Right kidney (tissue), 1 donor: ENCODE measurements around the gene SCAMP4.

Experiments
- DNase-seq: peaks from one replicate; pipeline ENCODE4 v3.0.0-alpha.2; 2016

Gene SCAMP4

DNA sequence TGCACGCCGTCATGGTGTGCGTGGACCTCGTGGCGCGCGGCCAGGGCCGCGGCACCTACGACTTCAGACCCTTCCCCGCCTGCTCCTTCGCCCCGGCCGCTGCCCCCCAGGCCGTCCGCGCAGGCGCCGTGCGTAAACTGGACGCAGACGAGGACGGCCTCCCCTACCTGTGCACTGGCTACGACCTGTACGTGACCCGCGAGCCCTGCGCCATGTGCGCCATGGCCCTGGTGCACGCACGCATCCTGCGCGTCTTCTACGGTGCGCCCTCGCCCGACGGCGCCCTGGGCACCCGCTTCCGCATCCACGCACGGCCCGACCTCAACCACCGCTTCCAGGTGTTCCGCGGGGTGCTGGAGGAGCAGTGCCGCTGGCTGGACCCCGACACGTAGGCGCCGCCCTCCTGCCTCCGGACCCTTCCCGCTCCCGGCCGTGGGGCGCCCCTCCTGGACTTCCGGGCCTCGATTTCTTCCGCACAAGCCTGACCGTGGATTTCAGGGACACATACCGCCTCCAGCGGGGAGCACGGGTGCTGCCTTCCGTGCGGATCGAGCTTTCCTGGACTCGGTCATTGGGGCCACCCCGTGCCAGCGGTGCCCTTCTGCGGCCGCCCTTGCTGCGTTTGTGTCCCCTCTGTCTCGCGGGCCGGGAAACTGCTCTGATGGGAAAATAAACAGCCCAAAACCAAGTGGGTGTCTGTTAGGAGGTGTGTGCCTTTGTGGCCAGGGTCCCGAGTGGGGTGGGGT, 7.7 kb downstream of the SCAMP4 start:
- DNase-seq = no peak

DNA sequence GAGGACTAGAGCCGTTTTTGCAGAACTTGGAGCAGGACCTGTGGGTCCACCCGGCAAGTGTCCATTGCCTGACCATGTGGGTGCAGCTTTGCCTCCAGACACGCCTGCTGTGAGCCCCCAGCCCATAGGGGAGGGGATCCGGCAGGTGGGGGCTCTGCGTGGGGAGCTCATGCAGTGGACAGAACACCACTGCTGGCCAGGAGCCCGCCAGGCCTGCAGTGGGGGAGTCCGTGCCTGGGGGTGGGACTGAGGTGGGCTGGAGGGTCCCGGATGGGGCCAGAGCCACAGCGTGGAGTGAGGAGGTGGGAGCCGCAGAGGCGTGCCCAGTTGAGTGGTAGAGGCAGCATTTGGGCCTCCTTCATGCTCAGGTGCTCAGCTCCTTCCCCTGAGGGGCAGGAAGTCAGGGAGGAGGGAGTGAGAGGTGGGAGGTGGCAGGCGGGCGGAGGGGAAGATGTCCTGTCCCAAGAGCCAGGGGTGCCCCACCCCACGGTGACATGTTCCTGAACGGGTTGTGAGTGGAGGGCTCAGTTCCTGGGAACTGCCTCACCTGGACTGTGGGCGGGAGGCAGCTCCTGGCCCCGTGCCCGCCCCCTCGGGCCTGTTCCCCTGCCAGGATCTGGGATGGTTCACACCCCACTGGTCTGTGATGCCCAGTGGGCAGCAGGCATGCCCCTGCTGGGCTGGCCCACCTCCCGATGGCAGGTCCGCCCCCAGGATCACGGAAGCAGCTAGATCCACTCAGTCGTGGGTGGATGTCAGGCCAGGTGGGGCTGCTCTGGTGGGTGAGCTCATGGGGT, 8.8 kb downstream of the SCAMP4 start:
- DNase-seq = no peak

DNA sequence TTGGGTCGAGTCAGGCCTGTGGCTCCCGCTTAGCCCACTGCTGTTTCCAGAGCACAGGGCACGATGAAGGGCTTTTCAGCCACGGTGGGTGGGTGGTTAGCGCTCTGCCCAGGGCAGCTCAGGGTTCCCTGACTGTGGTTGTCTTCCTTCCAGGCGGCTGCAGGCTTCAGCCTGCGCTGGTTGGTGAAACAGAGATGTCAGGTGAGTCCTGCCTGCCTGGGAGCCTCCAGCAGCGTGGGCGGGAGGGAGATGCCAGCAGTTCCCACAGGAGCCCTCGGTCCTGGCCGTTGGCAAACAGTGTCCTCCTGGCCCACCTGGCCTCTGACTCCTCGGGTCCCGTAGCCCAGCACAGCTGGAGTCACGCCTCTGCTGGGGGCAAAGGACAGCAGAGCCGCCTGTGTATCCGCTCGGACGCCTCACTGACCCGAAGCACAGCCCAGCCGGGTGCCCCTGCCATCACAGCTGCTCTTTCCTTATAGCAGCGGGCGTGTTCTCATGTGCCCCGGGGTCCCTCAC, 9.7 kb downstream of the SCAMP4 start:
- no peak for DNase-seq

DNA sequence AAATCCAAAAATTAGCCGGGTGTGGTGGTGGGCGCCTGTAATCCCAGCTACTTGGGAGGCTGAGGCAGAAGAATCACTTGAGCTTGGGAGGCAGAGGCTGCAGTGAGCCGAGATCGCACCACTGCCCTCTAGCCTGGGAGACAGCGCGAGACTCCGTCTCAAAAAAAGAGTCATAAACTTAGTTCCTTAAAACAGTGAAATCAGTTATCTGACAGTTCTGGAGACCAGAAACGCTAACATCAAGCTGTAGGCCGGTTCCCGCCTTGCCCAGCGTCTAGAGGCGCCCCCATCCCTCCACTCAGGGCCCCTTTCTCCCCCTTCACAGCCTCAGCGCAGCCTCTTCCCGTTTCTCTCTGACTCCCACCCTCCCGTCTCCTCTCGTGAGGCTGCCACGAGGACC, 11.9 kb downstream of the SCAMP4 start:
- DNase-seq = no peak

DNA sequence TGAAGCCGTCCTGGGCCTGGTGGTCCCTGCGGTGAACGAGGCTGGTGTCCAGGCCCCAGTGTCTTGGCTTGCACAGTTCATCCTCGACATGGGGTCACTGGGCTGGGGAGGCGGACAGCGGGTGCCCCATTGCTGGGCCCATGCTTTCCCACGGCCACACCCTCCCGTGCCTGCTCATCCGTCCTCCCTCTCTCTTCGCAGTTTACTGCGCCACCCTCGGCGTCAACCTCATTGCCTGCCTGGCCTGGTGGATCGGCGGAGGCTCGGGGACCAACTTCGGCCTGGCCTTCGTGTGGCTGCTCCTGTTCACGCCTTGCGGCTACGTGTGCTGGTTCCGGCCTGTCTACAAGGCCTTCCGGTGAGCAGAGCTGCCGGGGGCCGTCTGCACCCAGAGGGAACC, 12.7 kb downstream of the SCAMP4 start:
- no peak for DNase-seq

DNA sequence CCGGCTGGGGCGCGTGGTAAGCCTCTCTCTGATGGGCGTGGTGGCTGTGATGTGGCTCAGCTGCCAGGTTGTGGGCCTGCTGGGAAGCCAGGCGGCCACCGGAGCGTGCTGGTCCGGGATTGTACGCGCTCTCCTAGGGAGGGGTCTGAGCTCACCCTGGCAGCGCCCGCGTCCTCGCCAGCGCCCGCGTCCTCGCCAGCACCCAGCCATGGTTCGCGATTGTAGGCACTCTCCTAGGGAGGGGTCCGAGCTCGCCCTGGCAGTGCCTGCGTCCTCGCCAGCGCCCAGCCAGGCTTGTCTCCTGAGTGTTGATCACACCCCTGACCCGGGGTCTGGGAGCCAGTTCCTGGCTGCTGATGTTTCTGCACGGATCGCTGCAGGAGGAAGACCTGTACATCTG, 13.8 kb downstream of the SCAMP4 start:
- no peak for DNase-seq

DNA sequence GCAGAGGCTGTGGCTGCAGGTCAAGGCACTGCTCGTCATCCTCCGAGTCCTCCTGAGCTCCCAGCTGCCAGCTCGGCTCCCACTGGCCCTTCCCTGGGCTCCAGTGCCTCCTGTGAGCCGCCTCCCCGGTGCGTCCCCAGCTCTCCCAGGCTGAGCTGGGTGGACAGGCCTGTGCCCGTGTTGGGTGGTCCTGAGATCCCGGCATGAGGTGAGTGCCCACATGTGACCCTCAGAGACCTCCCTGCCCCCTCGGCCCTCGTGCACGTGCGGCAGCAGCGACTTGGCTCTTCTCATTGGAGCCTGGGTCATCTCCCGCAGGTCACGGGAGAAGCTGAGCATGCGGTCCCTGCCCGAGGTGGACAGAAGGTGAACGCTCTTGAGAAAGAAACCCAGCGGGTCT, 15.4 kb downstream of the SCAMP4 start:
- no peak for DNase-seq

DNA sequence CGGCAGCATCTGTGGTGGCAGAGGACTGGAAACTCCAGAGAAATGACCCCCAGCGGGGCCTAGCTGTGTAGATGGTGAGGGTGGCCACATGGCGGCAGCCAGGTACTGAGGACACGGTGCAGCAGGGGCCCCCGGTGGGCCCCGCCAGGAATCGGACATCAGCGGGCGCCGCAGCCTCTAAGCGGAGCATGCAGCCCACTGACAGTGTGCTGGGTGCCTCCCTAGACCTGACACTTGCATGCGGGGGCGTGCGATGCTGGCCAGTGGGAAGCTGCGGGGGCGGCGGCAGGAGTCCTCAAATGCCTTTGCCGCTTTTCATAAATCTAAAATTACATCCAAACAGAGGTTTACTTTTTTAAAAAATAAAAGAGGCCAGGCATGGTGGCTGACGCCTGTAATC, 16.1 kb downstream of the SCAMP4 start:
- DNase-seq = no peak

DNA sequence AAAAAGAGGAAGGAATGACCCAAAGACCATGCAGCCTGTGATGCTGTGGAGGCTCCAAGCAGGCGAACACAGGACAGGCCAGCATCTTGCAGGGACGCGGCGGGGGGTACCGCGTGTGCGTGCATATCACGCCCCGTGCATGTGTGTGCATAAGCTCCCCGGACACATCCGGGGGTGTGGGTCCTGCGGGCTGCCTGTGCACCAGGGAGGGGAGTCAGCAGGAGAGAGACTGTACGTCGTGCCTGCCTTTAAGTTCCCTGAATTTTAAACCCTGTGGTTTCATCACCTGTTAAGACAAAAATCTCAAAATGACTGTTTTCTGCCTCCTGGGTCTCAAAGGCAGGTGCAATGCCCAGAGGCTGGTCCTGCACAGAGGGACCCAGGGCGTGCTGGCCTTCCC, 16.6 kb downstream of the SCAMP4 start:
- no peak for DNase-seq

DNA sequence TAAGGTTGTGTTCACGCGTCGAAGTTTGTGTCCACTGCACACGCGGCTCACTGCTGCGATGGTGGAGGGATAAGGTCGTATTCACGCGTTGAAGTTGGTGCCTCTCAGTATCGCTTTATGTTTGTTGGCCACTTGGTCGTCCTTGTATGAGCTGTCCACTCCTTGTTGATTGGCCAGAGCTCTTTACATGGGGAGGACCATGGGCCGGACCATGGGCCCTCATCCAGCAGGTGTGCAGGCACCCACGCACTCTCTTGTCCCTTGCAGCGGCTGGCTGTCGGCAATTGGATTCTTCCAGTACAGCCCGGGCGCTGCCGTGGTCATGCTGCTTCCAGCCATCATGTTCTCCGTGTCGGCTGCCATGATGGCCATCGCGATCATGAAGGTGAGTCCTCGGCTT, 17.6 kb downstream of the SCAMP4 start:
- DNase-seq = no peak

DNA sequence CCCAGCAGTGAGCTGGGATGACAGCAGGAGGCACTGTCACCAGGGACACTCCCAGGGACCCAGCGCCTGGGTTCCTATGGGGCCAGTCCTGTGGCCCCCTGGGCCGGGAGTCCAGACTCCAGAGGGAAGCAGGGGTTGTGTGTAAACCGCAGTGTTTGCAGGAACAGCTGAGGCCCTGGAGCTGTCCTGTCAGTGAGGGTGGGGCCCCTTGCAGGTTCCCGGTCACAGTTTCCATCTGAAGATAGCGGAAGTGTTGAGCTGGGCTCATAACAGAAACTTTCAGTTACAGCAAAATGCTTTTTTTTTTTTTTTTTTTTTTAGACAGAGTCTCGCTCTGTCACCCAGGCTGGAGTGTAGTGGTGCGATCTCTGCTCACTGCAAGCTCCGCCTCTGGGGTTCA, 18.1 kb downstream of the SCAMP4 start:
- no peak for DNase-seq

DNA sequence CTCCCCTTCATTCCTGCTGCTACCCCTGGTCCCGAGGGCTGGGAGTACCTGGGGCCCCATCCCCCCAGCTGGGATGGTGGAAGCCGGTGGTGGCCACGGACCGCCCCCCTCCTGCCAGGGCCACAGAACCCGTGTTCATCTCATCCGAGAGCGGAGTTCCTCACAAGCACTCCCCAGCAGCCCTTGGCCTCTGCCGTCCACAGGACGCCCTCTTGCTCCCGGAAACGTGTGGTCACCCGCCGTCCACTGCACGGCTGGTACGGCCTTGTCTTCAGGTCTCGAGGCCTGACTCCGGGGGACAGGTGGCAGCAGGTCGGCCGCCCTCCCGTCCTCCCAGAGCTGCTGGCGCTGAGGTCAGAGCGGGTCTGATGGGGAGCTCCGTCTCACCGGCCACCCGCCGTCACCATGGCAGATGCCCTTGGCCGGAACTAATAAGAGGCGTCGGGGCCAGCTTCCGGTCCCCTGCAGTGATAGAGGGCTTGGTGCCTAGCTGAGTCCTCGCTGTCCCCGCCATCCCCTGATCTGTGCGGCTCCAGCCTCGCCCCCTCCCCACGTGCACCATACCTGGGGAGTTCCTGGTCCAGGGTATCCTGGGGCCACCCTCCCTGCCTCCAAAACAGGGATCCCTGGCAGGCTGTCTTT, 19.2 kb downstream of the SCAMP4 start:
- no peak for DNase-seq

DNA sequence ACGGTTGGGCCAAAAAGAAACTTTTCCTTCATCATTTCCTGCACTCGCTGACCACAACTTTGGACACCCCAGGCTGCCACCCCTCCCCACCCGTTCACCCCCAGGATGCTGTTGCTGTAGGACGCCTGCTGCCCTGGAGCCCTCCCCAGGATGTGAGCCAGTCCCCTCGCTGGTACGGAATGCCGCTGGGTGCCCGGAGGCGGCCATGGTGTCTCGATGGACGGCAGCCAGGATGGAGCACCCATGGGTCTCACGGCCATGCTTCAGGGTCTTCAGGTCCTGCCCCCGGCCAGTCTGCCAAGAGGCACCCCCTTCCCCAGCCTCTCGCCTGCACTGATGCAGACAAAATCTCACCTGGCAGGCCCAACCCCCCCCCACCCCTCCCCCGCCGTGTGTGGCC, 20.3 kb downstream of the SCAMP4 start:
- DNase-seq = no peak

DNA sequence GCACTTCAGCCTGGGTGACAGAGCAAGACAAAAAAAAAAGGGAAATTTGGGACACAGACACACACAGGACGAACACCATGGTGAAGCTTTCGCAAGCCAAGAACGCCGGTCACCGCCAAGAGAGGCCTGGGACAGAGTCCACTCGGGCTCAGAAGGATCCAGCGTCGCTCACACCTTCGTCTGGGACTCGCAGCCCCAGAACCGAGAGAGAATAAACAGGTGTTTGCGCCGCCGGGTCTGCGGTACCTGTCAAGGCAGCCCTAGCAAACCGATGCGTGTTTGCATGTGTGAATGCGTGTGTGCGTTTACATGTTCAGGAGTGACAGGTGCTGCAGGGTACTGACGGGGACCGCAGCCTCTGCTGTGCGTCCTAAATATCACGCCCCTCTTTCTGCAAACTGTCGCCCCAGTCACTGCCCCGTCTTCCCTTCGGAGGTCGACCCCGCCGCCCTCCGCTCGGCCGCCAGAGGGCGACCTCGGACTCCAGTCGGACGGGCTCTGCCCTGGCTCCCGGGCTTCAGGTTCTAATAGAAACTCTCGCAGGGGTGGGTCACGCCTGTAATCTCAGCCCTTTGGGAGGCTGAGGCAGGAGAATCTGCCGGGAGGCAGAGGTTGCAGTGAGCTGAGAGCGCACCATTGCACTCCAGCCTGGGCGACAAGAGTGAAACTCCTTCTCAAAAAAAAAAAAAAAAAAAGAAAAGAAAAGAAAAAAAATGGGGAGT, 24.0 kb downstream of the SCAMP4 start:
- peak; percentile 76 for DNase-seq

DNA sequence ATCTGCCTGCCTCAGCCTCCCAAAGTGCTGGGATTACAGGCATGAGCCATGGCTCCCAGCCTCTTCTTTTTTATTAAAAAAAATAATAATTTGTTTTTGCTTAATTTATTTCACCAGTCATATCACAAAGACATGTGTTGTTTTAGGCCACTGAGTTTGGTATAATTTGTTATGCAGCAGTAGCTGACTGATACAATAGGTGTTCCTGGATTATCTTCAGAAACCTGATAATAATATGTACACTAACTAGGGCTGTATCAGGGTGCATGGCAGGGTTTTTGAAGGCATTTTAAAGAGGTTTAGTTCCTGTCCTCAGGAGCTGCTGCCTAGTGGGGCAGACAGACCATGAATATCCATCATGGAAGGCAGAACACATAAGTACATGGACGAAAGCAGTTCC, 26.2 kb downstream of the SCAMP4 start:
- no peak for DNase-seq

DNA sequence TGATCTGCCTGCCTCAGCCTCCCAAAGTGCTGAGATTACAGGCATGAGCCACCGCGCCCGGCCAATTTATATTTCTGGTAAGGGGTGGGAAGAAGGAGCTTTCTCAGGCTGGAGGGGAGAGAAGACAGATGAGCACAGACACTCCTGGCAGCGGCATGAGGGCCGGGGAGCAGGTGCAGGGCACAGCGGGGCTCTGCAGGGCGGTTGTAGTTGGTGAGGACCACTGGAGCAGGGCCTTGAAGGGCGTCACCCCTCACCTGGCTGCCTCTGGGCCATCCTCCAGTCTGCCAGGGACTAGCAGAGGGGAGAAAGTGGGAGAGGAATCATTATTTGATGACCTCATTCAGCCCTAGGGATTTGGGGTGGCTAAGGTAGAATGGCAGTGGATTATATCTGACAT, 27.2 kb downstream of the SCAMP4 start:
- no peak for DNase-seq

DNA sequence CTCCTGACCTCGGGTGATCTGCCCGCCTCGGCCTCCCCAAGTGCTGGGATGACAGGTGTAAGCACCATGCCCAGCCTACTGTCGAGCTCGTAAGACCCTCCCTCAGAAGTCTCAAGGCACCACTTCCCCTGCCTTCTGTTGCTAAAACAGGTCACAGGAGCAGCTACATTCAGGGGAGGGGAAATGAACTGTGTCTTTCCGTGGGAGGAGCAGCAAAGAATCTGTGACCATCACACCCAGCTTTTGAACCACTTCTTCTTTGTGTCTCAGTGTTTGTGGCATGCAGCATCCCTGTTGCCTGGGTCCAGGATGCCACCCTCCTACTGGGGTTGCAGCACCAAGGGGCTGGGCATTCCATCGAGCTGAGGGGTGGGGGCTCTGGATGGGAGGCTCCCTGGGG, 28.0 kb downstream of the SCAMP4 start:
- no peak for DNase-seq

DNA sequence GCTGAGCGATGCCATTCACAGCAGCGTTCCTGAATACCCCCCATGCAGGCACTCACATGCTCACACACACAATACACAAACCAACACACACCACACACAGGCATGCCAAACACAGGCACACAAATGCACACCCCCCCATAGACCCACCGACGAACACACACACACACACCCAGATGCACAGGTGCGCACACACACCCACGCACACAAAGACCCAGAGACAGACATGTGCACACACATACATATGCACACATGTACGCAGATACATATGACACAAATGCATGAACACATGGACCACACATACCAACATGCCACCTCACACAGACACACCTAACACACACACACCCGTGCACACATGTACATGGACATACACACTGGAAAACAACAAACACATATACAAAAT, 28.7 kb downstream of the SCAMP4 start:
- DNase-seq = no peak

DNA sequence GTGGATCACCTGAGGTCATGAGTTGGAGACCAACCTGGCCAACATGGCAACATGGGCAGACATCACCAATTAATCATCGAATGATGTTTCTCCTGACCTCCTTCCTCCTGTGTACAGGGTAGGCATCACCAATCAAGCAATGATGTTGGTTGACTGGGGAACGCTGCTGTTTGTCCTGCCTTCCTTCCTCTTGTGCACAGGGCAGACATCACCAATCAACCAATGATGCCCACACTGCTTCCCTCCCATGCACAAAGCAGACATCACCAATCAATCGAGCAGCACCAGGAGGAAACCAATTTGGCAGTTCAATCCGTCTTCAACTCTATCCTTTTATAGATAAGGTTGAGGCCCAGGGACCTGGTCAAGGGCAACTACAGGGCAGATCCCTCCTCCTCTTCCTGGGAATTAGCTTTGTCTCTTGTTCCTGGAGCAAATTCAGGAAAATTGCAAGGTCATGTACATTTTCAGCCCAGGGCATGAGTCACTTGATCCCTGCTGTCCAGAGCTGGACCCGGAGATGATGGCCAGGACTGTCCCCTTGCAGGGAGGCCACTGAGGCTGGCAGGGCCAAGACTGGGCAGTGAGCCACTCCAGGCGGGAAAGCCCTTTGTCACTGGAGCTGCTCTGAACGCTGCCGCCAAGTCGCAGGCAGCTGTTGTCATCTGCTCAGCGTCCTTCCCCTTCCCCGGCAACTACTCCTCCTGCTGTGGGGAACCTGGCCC, 30.4 kb downstream of the SCAMP4 start:
- no peak for DNase-seq

DNA sequence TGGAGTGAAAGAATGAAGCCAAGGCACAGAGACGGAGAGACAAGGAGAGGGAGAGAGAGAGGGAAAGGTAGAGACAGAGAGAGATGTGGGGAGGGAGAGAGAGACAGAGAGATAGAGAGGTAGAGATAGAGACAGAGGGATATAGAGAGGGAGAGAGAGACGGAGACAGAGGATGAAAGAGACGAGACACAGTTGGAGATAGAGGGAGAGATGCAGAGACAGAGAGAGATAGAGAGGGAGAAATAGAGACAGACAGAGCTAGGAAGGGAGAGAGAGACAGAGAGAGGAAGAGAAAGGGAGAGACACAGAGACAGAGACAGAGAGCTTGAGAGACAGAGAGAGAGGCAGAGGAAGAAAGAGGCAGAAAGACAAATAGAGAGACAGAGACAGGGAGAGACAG, 31.2 kb downstream of the SCAMP4 start:
- DNase-seq = no peak

DNA sequence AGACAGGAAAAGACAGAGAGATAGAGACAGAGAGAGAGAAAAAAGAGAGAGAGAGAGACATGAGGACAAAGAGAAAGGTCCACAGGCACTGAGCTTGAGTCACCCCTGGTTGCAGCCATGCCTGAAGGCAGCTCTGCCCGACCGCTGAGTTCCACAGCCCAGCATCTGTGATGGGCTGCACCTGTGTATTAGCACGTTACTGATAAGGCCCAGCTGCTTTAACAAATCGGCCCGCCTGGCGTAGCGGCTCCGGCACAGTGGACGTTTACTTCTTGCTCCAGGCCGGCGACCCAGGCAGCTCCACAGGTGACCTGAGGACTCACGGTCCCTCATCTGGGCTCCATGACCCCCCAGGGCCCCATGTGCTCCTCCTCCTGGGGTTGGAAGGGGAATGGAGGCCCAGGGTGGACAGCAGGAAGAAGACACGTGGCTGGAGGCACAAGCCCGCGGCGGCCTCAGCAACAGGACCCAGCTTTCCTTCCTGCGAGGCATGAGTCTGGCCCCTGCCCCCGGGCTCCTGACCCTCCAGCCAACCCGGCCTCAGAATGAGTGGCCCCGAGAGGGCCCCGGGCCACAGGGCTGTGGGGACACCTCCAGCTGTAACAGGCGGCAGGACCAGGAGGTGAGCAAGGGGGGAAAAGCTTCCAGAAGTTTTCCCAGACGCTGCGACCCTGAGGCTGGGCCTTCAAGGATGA, 31.9 kb downstream of the SCAMP4 start:
- DNase-seq = no peak
